IPS-15b (cell line): ENCODE measurements around the gene SOX9.
"Not testable (repeated sequence)": the region's sequence is repeated elsewhere in the genome, so short reads cannot be mapped to it uniquely, and the experiment has no call there.

Experiments used
- H3K27me3 ChIP-seq: one replicate; pipeline ENCODE4 v1.6.1; 2013; ENCODE audit warnings: low read length; ENCODE audit not compliant: control insufficient read depth, insufficient read depth
- H3K36me3 ChIP-seq: one replicate; pipeline ENCODE4 v1.6.1; 2013; ENCODE audit warnings: low read length; ENCODE audit not compliant: control insufficient read depth, insufficient read depth
- H3K4me1 ChIP-seq: one replicate; pipeline ENCODE4 v1.6.1; 2013; ENCODE audit warnings: mild to moderate bottlenecking, low read length; ENCODE audit not compliant: control insufficient read depth, insufficient read depth
- H3K4me3 ChIP-seq: one replicate; pipeline ENCODE4 v1.5.1; 2013; ENCODE audit warnings: low read depth, low read length
- H3K9ac ChIP-seq: one replicate; pipeline ENCODE4 v1.6.1; 2013; ENCODE audit warnings: low read depth, mild to moderate bottlenecking, low read length
- H3K9me3 ChIP-seq: one replicate; pipeline ENCODE4 v1.6.1; 2013; ENCODE audit warnings: mild to moderate bottlenecking, low read length; ENCODE audit not compliant: control insufficient read depth, insufficient read depth

SOX9 gene

GRCh38 chr17:72097144-72097543 is 23.7 kb upstream of the SOX9 start:
- Histone ChIP-seq H3K9me3 (no peaks in the 10 kb centered on the region), H3K36me3 (no peaks in the 10 kb centered on the region), H3K4me1 (peaks cover 2% of the 10 kb centered on the region), H3K9ac (no peak overlapping the region), H3K4me3 (no peak overlapping the region), H3K27me3 (no peaks in the 10 kb centered on the region)

- no peaks in the 10 kb centered on the region for H3K36me3 ChIP-seq
- H3K9me3 ChIP-seq = no peaks in the 10 kb centered on the region
- peaks cover 4% of the 10 kb centered on the region for H3K27me3 ChIP-seq
- no peak overlapping the region for H3K4me3 ChIP-seq
- H3K9ac ChIP-seq = no peak overlapping the region
- peaks cover 4% of the 10 kb centered on the region for H3K4me1 ChIP-seq
Measured at GRCh38 chr17:72099919-72100318, 20.9 kb upstream of the SOX9 start.

GRCh38 chr17:72100470-72100869 is 20.4 kb upstream of the SOX9 start:
- Histone ChIP-seq H3K27me3 (peaks cover 4% of the 10 kb centered on the region), H3K36me3 (no peaks in the 10 kb centered on the region), H3K9ac (no peak overlapping the region), H3K9me3 (no peaks in the 10 kb centered on the region), H3K4me3 (no peak overlapping the region), H3K4me1 (peaks cover 4% of the 10 kb centered on the region)

GRCh38 chr17:72101526-72101925 is 19.3 kb upstream of the SOX9 start:
- Histone ChIP-seq H3K9ac (no peak overlapping the region), H3K27me3 (peaks cover 4% of the 10 kb centered on the region), H3K36me3 (no peaks in the 10 kb centered on the region), H3K4me3 (no peak overlapping the region), H3K4me1 (peaks cover 4% of the 10 kb centered on the region), H3K9me3 (no peaks in the 10 kb centered on the region)

- Histone ChIP-seq H3K9ac (no peak overlapping the region), H3K4me3 (no peak overlapping the region), H3K36me3 (no peaks in the 10 kb centered on the region), H3K4me1 (peaks cover 11% of the 10 kb centered on the region), H3K9me3 (no peaks in the 10 kb centered on the region), H3K27me3 (peaks cover 4% of the 10 kb centered on the region)
Measured at GRCh38 chr17:72102366-72102765, 18.5 kb upstream of the SOX9 start.

GRCh38 chr17:72104164-72104862 is 16.5 kb upstream of the SOX9 start:
- Histone ChIP-seq H3K9me3 (no peaks in the 10 kb centered on the region), H3K4me3 (no peak overlapping the region), H3K4me1 (peaks cover 18% of the 10 kb centered on the region), H3K9ac (no peak overlapping the region), H3K36me3 (no peaks in the 10 kb centered on the region), H3K27me3 (peaks cover 4% of the 10 kb centered on the region)

GRCh38 chr17:72104863-72105234 is 16.0 kb upstream of the SOX9 start:
- H3K4me3 ChIP-seq = no peak overlapping the region
- no peaks in the 10 kb centered on the region for H3K9me3 ChIP-seq

GRCh38 chr17:72107100-72107499 is 13.7 kb upstream of the SOX9 start:
- Histone ChIP-seq H3K9me3 (no peaks in the 10 kb centered on the region), H3K9ac (no peak overlapping the region), H3K27me3 (peaks cover 15% of the 10 kb centered on the region), H3K4me1 (peaks cover 32% of the 10 kb centered on the region), H3K4me3 (no peak overlapping the region), H3K36me3 (no peaks in the 10 kb centered on the region)

More at GRCh38 chr17:72104863-72105234, 16.0 kb upstream of the SOX9 start:
- peaks cover 7% of the 10 kb centered on the region for H3K27me3 ChIP-seq
- H3K9ac ChIP-seq = no peak overlapping the region
- no peaks in the 10 kb centered on the region for H3K36me3 ChIP-seq
- peaks cover 19% of the 10 kb centered on the region for H3K4me1 ChIP-seq

GRCh38 chr17:72110231-72110941 is 10.4 kb upstream of the SOX9 start:
- peaks cover 36% of the 10 kb centered on the region for H3K27me3 ChIP-seq
- H3K4me1 ChIP-seq = peaks cover 31% of the 10 kb centered on the region
- H3K36me3 ChIP-seq = no peaks in the 10 kb centered on the region
- no peak overlapping the region for H3K9ac ChIP-seq
- H3K9me3 ChIP-seq = no peaks in the 10 kb centered on the region
- H3K4me3 ChIP-seq = no peak overlapping the region

- no peak overlapping the region for H3K4me3 ChIP-seq
- peaks cover 41% of the 10 kb centered on the region for H3K27me3 ChIP-seq
- H3K9me3 ChIP-seq = no peaks in the 10 kb centered on the region
- H3K4me1 ChIP-seq = peaks cover 31% of the 10 kb centered on the region
- H3K36me3 ChIP-seq = no peaks in the 10 kb centered on the region
- H3K9ac ChIP-seq = no peak overlapping the region
Measured at GRCh38 chr17:72110942-72111318, 9.9 kb upstream of the SOX9 start.

- Histone ChIP-seq H3K27me3 (peaks cover 46% of the 10 kb centered on the region), H3K36me3 (no peaks in the 10 kb centered on the region), H3K9me3 (no peaks in the 10 kb centered on the region), H3K4me3 (no peak overlapping the region), H3K4me1 (peaks cover 31% of the 10 kb centered on the region), H3K9ac (no peak overlapping the region)
Measured at GRCh38 chr17:72111336-72111923, 9.4 kb upstream of the SOX9 start.

GRCh38 chr17:72111926-72112325 is 8.9 kb upstream of the SOX9 start:
- not testable (repeated sequence) for H3K9ac ChIP-seq, H3K4me3 ChIP-seq, H3K36me3 ChIP-seq, H3K9me3 ChIP-seq
- H3K4me1 ChIP-seq = peaks cover 28% of the 10 kb centered on the region
- H3K27me3 ChIP-seq = peaks cover 51% of the 10 kb centered on the region
